NCI-H345 (cell line): ENCODE measurements around the gene CFAP45.
A peak's percentile ranks its signal among the peaks of the same experiment; 100 is the strongest.

Experiments
- DNase-seq: peaks from one replicate; lab custom pipeline; 2025; lab: John Stamatoyannopoulos, UW

Gene CFAP45

GRCh38 chr1:159923203-159924024 lies 23.4 kb upstream of the CFAP45 start:
- peak; percentile 51 for DNase-seq

GRCh38 chr1:159922511-159923202 lies 22.7 kb upstream of the CFAP45 start:
- DNase-seq = no peak

- no peak for DNase-seq
These were observed 21.9 kb upstream of the CFAP45 start for GRCh38 chr1:159921700-159922504.

- DNase-seq = no peak
These were observed 21.3 kb upstream of the CFAP45 start for GRCh38 chr1:159921251-159921650.

GRCh38 chr1:159920651-159921050 lies 20.7 kb upstream of the CFAP45 start:
- no peak for DNase-seq

GRCh38 chr1:159920202-159920601 lies 20.2 kb upstream of the CFAP45 start:
- no peak for DNase-seq

GRCh38 chr1:159919236-159919865 lies 19.4 kb upstream of the CFAP45 start:
- no peak for DNase-seq

GRCh38 chr1:159918352-159919200 lies 18.6 kb upstream of the CFAP45 start:
- DNase-seq = no peak

GRCh38 chr1:159917533-159918351 lies 17.8 kb upstream of the CFAP45 start:
- no peak for DNase-seq

GRCh38 chr1:159916242-159917051 lies 16.5 kb upstream of the CFAP45 start:
- DNase-seq = peak; percentile 82

- DNase-seq = no peak
These were observed 15.7 kb upstream of the CFAP45 start for GRCh38 chr1:159915571-159916241.

- DNase-seq = peak; percentile 69
These were observed 14.5 kb upstream of the CFAP45 start for GRCh38 chr1:159914252-159915018.

- DNase-seq = peak; percentile 7
These were observed 13.7 kb upstream of the CFAP45 start for GRCh38 chr1:159913451-159914192.

- no peak for DNase-seq
These were observed 11.5 kb upstream of the CFAP45 start for GRCh38 chr1:159911326-159912070.

GRCh38 chr1:159908031-159908940 lies 8.3 kb upstream of the CFAP45 start:
- no peak for DNase-seq
